ENCODE data around the gene OPA1.

OPA1 gene

DNA sequence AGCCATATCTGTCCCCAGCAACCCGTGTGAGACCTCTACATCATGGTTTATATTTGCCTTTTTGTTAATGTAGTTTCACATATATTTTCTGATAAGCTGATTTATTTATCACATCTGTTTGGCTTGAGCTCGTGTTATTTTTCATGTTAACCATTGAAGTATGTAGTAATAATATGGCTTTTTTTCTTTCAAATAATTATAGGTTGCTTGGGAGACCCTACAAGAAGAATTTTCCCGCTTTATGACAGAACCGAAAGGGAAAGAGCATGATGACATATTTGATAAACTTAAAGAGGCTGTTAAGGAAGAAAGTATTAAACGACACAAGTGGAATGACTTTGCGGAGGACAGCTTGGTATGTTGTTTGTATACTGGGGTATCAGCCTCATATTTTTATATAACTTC lies 63.9 kb downstream of the OPA1 start:
- Histone ChIP-seq H3K79me1 (ENCODE audit: low read depth, low read length) (no peaks in the 10 kb centered on the region), H4K8ac (ENCODE audit: low read depth, low read length) (no peak overlapping the region), H3K27me3 (ENCODE audit: control insufficient read depth in 3 of 3, insufficient read depth in 3 of 3, low read depth in 1 of 3, low read length in 3 of 3) (no peaks in the 10 kb centered on the region), H2BK12ac (ENCODE audit: low read length) (no peak overlapping the region), H2BK15ac (ENCODE audit: low read length) (no peak overlapping the region), H3K23ac (ENCODE audit: low read depth, low read length, poor library complexity) (no peak overlapping the region), H2BK120ac (ENCODE audit: low read depth, low read length) (no peak overlapping the region), H3K4me2 (ENCODE audit: insufficient read depth, low read length, poor library complexity, severe bottlenecking) (no peak overlapping the region), H3K4me3 (ENCODE audit: low read length in 2 of 2) (no peak overlapping the region), H3K4me1 (ENCODE audit: control insufficient read depth in 2 of 2, insufficient read depth in 1 of 2, low read depth in 1 of 2, low read length in 2 of 2) (peaks cover 0 to 1% of the 10 kb centered on the region in 2 donors), H3K9me3 (replicated peaks in 1 of 2; ENCODE audit: control insufficient read depth in 2 of 2, insufficient read depth in 1 of 2, low read depth in 1 of 2, low read length in 2 of 2) (no peaks in the 10 kb centered on the region), H2AK5ac (ENCODE audit: low read depth, low read length) (no peak overlapping the region), H2AFZ (ENCODE audit: low read length) (no peak overlapping the region), H3K18ac (ENCODE audit: low read length) (no peak overlapping the region), H3K36me3 (replicated peaks in 1 of 2; ENCODE audit: control insufficient read depth in 2 of 2, insufficient read depth in 2 of 2, low read length in 2 of 2) (peaks cover 5 to 100% of the 10 kb centered on the region in 2 donors), H4K91ac (ENCODE audit: low read depth, low read length, poor library complexity) (no peak overlapping the region), H3K4ac (ENCODE audit: low read length) (no peak overlapping the region), H3K14ac (ENCODE audit: low read length) (no peak overlapping the region), H2BK5ac (ENCODE audit: low read length) (no peak overlapping the region), H3K9ac (ENCODE audit: low read depth, low read length, poor library complexity) (no peak overlapping the region), H3K27ac (replicated peaks; ENCODE audit: low read length) (no peak overlapping the region)
- WGBS, 2 donors (ENCODE audit: extremely low coverage in 2 of 2, insufficient read length in 2 of 2, insufficient replicate concordance in 1 of 2), result no CpG with 5 or more reads among the region's 6 CpGs
- DNase-seq (ENCODE audit: low spot score), result no peak

DNA sequence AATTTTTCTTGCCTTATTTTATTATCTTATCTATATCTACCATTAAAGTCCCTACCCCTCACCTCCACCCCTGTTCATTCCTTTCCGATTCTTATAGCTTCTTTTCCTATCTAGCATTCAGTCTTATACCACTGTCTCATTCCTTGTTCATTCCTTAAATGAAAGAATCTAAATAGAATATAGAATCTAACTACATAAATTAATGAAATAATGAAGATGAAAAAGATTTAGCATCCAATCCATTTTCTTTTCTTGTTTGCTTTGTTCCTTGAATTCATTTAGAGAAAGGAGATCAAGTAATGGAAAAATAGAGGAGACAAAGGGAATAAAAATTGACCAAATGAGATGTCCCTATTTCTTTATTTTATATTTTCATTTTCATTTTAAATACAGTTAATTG lies 67.2 kb downstream of the OPA1 start:
- no peak overlapping the region for H2BK12ac ChIP-seq (ENCODE audit: low read length)
- WGBS, 2 donors (ENCODE audit: extremely low coverage in 2 of 2, insufficient read length in 2 of 2, insufficient replicate concordance in 1 of 2), result no CpG with 5 or more reads among the region's 1 CpG
- peaks cover 5 to 100% of the 10 kb centered on the region in 2 donors for H3K36me3 ChIP-seq (replicated peaks in 1 of 2; ENCODE audit: control insufficient read depth in 2 of 2, insufficient read depth in 2 of 2, low read length in 2 of 2)

DNA sequence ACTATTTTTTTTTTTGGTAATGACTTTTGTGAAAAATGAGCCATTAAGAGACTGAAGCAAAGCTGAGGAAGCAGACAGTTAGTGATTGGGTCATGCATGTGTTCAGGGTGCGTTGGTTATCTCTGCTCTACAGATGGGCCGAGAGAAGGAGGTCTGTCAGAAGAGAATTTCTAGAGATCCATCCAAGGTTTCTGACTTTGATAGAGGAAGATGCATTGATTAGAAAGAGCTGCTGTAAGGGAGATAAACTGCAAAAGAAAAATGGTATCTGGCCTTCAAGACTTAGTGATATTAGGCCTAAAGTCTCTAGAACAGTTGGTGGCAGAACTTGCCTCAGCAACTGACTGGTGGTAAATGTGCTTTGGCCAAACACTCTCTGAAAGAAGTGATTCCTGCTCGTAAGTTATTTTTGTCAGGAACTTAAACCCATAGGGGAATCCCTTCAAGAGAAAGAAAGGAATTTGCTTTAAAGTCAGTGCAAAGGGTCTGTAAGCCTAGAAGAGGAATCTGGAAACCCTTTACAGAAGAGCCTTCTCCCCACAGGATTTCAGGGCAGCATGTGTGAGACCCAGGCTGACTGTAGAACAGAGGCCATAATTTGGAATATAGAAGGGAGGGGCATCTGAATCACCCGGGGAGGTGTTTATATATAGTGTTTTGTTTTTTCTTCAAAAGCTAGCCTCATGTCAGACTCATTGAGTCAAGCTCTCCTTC lies 67.8 kb downstream of the OPA1 start:
- Histone ChIP-seq H2BK15ac (ENCODE audit: low read length) (no peak overlapping the region), H2BK12ac (ENCODE audit: low read length) (no peak overlapping the region), H3K27ac (replicated peaks; ENCODE audit: low read length) (no peak overlapping the region), H3K18ac (ENCODE audit: low read length) (no peak overlapping the region), H3K36me3 (replicated peaks in 1 of 2; ENCODE audit: control insufficient read depth in 2 of 2, insufficient read depth in 2 of 2, low read length in 2 of 2) (peaks cover 4 to 99% of the 10 kb centered on the region in 2 donors), H3K79me1 (ENCODE audit: low read depth, low read length) (no peaks in the 10 kb centered on the region), H4K91ac (ENCODE audit: low read depth, low read length, poor library complexity) (no peak overlapping the region), H2BK120ac (ENCODE audit: low read depth, low read length) (no peak overlapping the region), H3K23ac (ENCODE audit: low read depth, low read length, poor library complexity) (no peak overlapping the region), H2AFZ (ENCODE audit: low read length) (no peak overlapping the region), H2AK5ac (ENCODE audit: low read depth, low read length) (no peak overlapping the region), H3K4me3 (ENCODE audit: low read length in 2 of 2) (no peak overlapping the region), H3K4ac (ENCODE audit: low read length) (no peak overlapping the region), H2BK5ac (ENCODE audit: low read length) (no peak overlapping the region), H3K4me1 (ENCODE audit: control insufficient read depth in 2 of 2, insufficient read depth in 1 of 2, low read depth in 1 of 2, low read length in 2 of 2) (peaks cover 0 to 1% of the 10 kb centered on the region in 2 donors), H3K4me2 (ENCODE audit: insufficient read depth, low read length, poor library complexity, severe bottlenecking) (no peak overlapping the region), H4K8ac (ENCODE audit: low read depth, low read length) (no peak overlapping the region), H3K27me3 (ENCODE audit: control insufficient read depth in 3 of 3, insufficient read depth in 3 of 3, low read depth in 1 of 3, low read length in 3 of 3) (no peaks in the 10 kb centered on the region), H3K9ac (ENCODE audit: low read depth, low read length, poor library complexity) (no peak overlapping the region), H3K14ac (ENCODE audit: low read length) (no peak overlapping the region), H3K9me3 (replicated peaks in 1 of 2; ENCODE audit: control insufficient read depth in 2 of 2, insufficient read depth in 1 of 2, low read depth in 1 of 2, low read length in 2 of 2) (no peaks in the 10 kb centered on the region)
- no CpG with 5 or more reads among the region's 4 CpGs for WGBS, 2 donors (ENCODE audit: extremely low coverage in 2 of 2, insufficient read length in 2 of 2, insufficient replicate concordance in 1 of 2)
- no peak for DNase-seq (ENCODE audit: low spot score)

More for the DNA sequence above, 67.2 kb downstream of the OPA1 start:
- no peak overlapping the region for H4K91ac ChIP-seq (ENCODE audit: low read depth, low read length, poor library complexity)
- no peak overlapping the region for H2BK120ac ChIP-seq (ENCODE audit: low read depth, low read length)
- no peak overlapping the region for H3K27ac ChIP-seq (replicated peaks; ENCODE audit: low read length)
- H2BK15ac ChIP-seq (ENCODE audit: low read length), result no peak overlapping the region
- H2AFZ ChIP-seq (ENCODE audit: low read length), result no peak overlapping the region
- no peak for DNase-seq (ENCODE audit: low spot score)
- no peak overlapping the region for H2BK5ac ChIP-seq (ENCODE audit: low read length)
- H3K9me3 ChIP-seq (replicated peaks in 1 of 2; ENCODE audit: control insufficient read depth in 2 of 2, insufficient read depth in 1 of 2, low read depth in 1 of 2, low read length in 2 of 2), result no peaks in the 10 kb centered on the region
- no peak overlapping the region for H3K14ac ChIP-seq (ENCODE audit: low read length)
- H3K27me3 ChIP-seq (ENCODE audit: control insufficient read depth in 3 of 3, insufficient read depth in 3 of 3, low read depth in 1 of 3, low read length in 3 of 3), result no peaks in the 10 kb centered on the region
- no peak overlapping the region for H3K23ac ChIP-seq (ENCODE audit: low read depth, low read length, poor library complexity)
- peaks cover 0 to 1% of the 10 kb centered on the region in 2 donors for H3K4me1 ChIP-seq (ENCODE audit: control insufficient read depth in 2 of 2, insufficient read depth in 1 of 2, low read depth in 1 of 2, low read length in 2 of 2)
- H3K4me2 ChIP-seq (ENCODE audit: insufficient read depth, low read length, poor library complexity, severe bottlenecking), result no peak overlapping the region
- no peak overlapping the region for H3K18ac ChIP-seq (ENCODE audit: low read length)
- no peaks in the 10 kb centered on the region for H3K79me1 ChIP-seq (ENCODE audit: low read depth, low read length)
- no peak overlapping the region for H2AK5ac ChIP-seq (ENCODE audit: low read depth, low read length)
- H3K4me3 ChIP-seq (ENCODE audit: low read length in 2 of 2), result no peak overlapping the region
- no peak overlapping the region for H3K4ac ChIP-seq (ENCODE audit: low read length)
- no peak overlapping the region for H3K9ac ChIP-seq (ENCODE audit: low read depth, low read length, poor library complexity)
- no peak overlapping the region for H4K8ac ChIP-seq (ENCODE audit: low read depth, low read length)

DNA sequence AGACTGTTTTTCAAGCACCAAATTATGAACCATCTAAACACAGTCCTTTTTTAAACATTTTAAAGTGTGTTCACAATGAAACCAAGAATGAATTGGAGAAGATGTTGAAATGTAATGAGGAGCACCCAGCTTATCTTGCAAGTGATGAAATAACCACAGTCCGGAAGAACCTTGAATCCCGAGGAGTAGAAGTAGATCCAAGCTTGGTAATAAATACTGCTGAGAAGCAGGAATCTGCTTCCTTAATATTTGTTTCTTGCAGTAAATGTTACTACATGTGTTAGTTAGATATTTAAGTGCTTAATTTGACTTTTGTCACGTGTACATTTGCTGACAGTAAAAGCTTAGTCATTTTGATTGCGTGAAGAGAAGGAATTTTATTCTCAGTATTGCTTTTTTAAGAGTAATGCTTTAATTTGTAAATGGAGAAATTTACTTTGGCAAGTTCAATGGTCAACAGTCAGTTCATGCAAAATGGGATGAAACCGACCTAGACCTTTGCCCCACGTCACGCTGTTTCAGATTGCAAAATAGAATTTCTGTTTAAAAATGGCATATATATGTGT lies 69.8 kb downstream of the OPA1 start:
- no peak overlapping the region for H2BK15ac ChIP-seq (ENCODE audit: low read length)
- H3K4me2 ChIP-seq (ENCODE audit: insufficient read depth, low read length, poor library complexity, severe bottlenecking), result no peak overlapping the region
- no peak overlapping the region for H3K23ac ChIP-seq (ENCODE audit: low read depth, low read length, poor library complexity)
- H3K4me3 ChIP-seq (ENCODE audit: low read length in 2 of 2), result no peak overlapping the region
- no peak overlapping the region for H3K18ac ChIP-seq (ENCODE audit: low read length)
- no peaks in the 10 kb centered on the region for H3K27me3 ChIP-seq (ENCODE audit: control insufficient read depth in 3 of 3, insufficient read depth in 3 of 3, low read depth in 1 of 3, low read length in 3 of 3)
- H3K4ac ChIP-seq (ENCODE audit: low read length), result no peak overlapping the region
- H3K9ac ChIP-seq (ENCODE audit: low read depth, low read length, poor library complexity), result no peak overlapping the region
- H3K14ac ChIP-seq (ENCODE audit: low read length), result no peak overlapping the region
- H2BK12ac ChIP-seq (ENCODE audit: low read length), result no peak overlapping the region
- no peak overlapping the region for H2AFZ ChIP-seq (ENCODE audit: low read length)
- H3K4me1 ChIP-seq (ENCODE audit: control insufficient read depth in 2 of 2, insufficient read depth in 1 of 2, low read depth in 1 of 2, low read length in 2 of 2), result peaks cover 0 to 1% of the 10 kb centered on the region in 2 donors
- peaks cover 7 to 99% of the 10 kb centered on the region in 2 donors for H3K36me3 ChIP-seq (replicated peaks in 1 of 2; ENCODE audit: control insufficient read depth in 2 of 2, insufficient read depth in 2 of 2, low read length in 2 of 2)
- H2BK5ac ChIP-seq (ENCODE audit: low read length), result no peak overlapping the region
- no peak overlapping the region for H2BK120ac ChIP-seq (ENCODE audit: low read depth, low read length)
- no peaks in the 10 kb centered on the region for H3K9me3 ChIP-seq (replicated peaks in 1 of 2; ENCODE audit: control insufficient read depth in 2 of 2, insufficient read depth in 1 of 2, low read depth in 1 of 2, low read length in 2 of 2)
- no CpG with 5 or more reads among the region's 7 CpGs for WGBS, 2 donors (ENCODE audit: extremely low coverage in 2 of 2, insufficient read length in 2 of 2, insufficient replicate concordance in 1 of 2)
- DNase-seq (ENCODE audit: low spot score), result no peak
- no peak overlapping the region for H4K91ac ChIP-seq (ENCODE audit: low read depth, low read length, poor library complexity)
- no peaks in the 10 kb centered on the region for H3K79me1 ChIP-seq (ENCODE audit: low read depth, low read length)
- H4K8ac ChIP-seq (ENCODE audit: low read depth, low read length), result no peak overlapping the region
- no peak overlapping the region for H3K27ac ChIP-seq (replicated peaks; ENCODE audit: low read length)
- H2AK5ac ChIP-seq (ENCODE audit: low read depth, low read length), result no peak overlapping the region
